Upper lobe of right lung (tissue), 1 donor: Measurements from ENCODE around the gene PPP6R2. TPM values are rescaled to one million over a fixed set of nuclear protein-coding genes. Genes with fewer than 3 reads are reported as not detected.

Experiments
- ATAC-seq: fragments of 200-7000 bp; cut with Tn5 transposase; one replicate; pipeline ENCODE4 v1.9.1; 2020; ENCODE audit warnings: mild to moderate bottlenecking, moderate library complexity
- DNase-seq: peaks from one replicate; pipeline ENCODE4 v3.0.0-alpha.2; 2020
- H3K27ac ChIP-seq: fragments of 200-600 bp; one replicate; pipeline ENCODE4 v1.8.0; 2022
- H3K27me3 ChIP-seq: fragments of 200-600 bp; one replicate; pipeline ENCODE4 v1.8.0; 2022; ENCODE audit warnings: mild to moderate bottlenecking
- H3K36me3 ChIP-seq: fragments of 200-600 bp; one replicate; pipeline ENCODE4 v1.8.0; 2022
- H3K4me1 ChIP-seq: fragments of 200-600 bp; one replicate; pipeline ENCODE4 v1.8.0; 2022
- H3K4me3 ChIP-seq: fragments of 200-600 bp; one replicate; pipeline ENCODE4 v1.8.0; 2022; ENCODE audit warnings: mild to moderate bottlenecking
- H3K9me3 ChIP-seq: fragments of 200-600 bp; one replicate; pipeline ENCODE4 v1.8.0; 2022
- intact Hi-C: fragments of 100-400 bp; cut with DNase I; formaldehyde crosslinking; loops from one replicate; pipeline ENCODE4 v1.11.0; 2022
- total RNA-seq: library from RNA; stranded (reverse); fragmentation: NEBNext Ultra II Directional; extraction: Animal tissue kit (Norgen Biotek cat#: 25700); gene quantifications from one replicate; pipeline ENCODE4 v1.2.1, GENCODE V29; 2021
- TF ChIP-seq, protein P1 (sequence below): fragments of 200-600 bp; IDR thresholded peaks from one replicate; pipeline ENCODE4 v1.8.0; 2022; ENCODE audit warnings: antibody characterized with exemption
- donor health status: DM: no; HTN: yes; CAD: no; lungs with severe emphysema.

The PPP6R2 gene
- total RNA-seq, 1 donor from 2014 or later = 54.0 TPM

GRCh38 chr22:50300620-50301257, 42.4 kb upstream of the PPP6R2 start:
- TF ChIP-seq, protein P1, sequence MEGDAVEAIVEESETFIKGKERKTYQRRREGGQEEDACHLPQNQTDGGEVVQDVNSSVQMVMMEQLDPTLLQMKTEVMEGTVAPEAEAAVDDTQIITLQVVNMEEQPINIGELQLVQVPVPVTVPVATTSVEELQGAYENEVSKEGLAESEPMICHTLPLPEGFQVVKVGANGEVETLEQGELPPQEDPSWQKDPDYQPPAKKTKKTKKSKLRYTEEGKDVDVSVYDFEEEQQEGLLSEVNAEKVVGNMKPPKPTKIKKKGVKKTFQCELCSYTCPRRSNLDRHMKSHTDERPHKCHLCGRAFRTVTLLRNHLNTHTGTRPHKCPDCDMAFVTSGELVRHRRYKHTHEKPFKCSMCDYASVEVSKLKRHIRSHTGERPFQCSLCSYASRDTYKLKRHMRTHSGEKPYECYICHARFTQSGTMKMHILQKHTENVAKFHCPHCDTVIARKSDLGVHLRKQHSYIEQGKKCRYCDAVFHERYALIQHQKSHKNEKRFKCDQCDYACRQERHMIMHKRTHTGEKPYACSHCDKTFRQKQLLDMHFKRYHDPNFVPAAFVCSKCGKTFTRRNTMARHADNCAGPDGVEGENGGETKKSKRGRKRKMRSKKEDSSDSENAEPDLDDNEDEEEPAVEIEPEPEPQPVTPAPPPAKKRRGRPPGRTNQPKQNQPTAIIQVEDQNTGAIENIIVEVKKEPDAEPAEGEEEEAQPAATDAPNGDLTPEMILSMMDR = no peak
- no peak for DNase-seq
- H3K4me1 ChIP-seq = peaks cover 91% of the 10 kb centered on the region
- peak overlapping the region; percentile 44 for H3K4me3 ChIP-seq
- intact Hi-C loops = no loop called here
- ATAC-seq = no peak
- H3K27ac ChIP-seq = peak overlapping the region; percentile 63
- H3K9me3 ChIP-seq = no peaks in the 10 kb centered on the region
- H3K36me3 ChIP-seq = no peaks in the 10 kb centered on the region
- no peaks in the 10 kb centered on the region for H3K27me3 ChIP-seq

DNA sequence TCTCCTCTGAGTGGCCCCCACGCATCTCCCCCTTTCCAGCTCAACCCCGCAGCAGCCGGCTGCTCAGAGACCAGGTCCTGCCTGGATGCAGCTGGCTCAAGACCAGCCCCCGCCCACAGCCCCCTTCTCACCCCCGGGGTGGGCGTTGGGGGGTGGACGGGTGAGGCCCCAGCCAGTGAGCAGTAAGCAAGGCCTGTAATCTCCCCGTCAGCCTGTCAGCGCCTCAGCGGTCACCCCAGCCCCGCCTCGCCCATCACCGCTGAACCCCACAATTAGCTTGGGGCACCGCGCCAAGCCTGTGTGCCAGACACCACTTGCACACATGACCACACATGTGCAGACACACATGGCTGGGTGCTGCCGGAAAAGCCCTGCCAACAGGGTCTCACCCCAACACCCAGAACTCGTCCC, 41.5 kb upstream of the PPP6R2 start:
- Histone ChIP-seq H3K27me3 (no peaks in the 10 kb centered on the region), H3K27ac (peak overlapping the region; percentile 78), H3K4me1 (peaks cover 88% of the 10 kb centered on the region), H3K9me3 (no peaks in the 10 kb centered on the region), H3K36me3 (no peaks in the 10 kb centered on the region), H3K4me3 (peak overlapping the region; percentile 21)
- TF ChIP-seq, protein P1 = no peak
- ATAC-seq = no peak
- intact Hi-C loops = no loop called here
- DNase-seq = no peak

- Histone ChIP-seq H3K9me3 (no peaks in the 10 kb centered on the region), H3K36me3 (no peaks in the 10 kb centered on the region), H3K27me3 (no peaks in the 10 kb centered on the region), H3K4me3 (peak overlapping the region; percentile 21), H3K27ac (peak overlapping the region; percentile 78), H3K4me1 (peaks cover 83% of the 10 kb centered on the region)
- TF ChIP-seq, protein P1 = no peak
- DNase-seq (peak; percentile 85), ATAC-seq (peak; percentile 19)
- intact Hi-C loops = no loop called here
Observed at GRCh38 chr22:50302041-50302541, 41.0 kb upstream of the PPP6R2 start.

- H3K9me3 ChIP-seq = no peaks in the 10 kb centered on the region
- no peaks in the 10 kb centered on the region for H3K27me3 ChIP-seq
- ATAC-seq (no peak), DNase-seq (no peak)
- TF ChIP-seq, protein P1 = no peak
- H3K27ac ChIP-seq = peak overlapping the region; percentile 78
- no peaks in the 10 kb centered on the region for H3K36me3 ChIP-seq
- intact Hi-C loops = no loop called here
- H3K4me3 ChIP-seq = peak overlapping the region; percentile 21
- peaks cover 78% of the 10 kb centered on the region for H3K4me1 ChIP-seq
Observed at GRCh38 chr22:50302564-50302963, 40.6 kb upstream of the PPP6R2 start.

DNA sequence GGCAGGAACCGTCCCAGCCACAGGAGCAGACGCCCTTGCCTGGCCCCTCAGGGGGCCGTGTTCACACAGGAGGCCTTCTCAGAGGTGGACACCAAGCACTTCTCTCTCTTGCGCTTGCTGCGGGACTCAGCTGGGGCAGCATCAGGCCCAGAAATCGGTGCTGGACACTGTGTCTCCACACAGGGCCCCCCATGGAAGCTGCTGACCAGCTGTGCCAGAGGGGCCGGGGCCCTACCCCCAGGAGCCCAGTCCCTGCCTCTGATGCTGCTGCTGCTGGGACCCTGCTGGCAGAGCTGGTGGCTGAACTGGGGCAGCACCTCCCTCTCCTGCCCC, 39.6 kb upstream of the PPP6R2 start:
- H3K27me3 ChIP-seq = no peaks in the 10 kb centered on the region
- no peak for ATAC-seq
- TF ChIP-seq, protein P1 = no peak
- peaks cover 76% of the 10 kb centered on the region for H3K4me1 ChIP-seq
- no peaks in the 10 kb centered on the region for H3K9me3 ChIP-seq
- intact Hi-C loops = no loop called here
- peak overlapping the region; percentile 95 for H3K27ac ChIP-seq
- no peak for DNase-seq
- no peaks in the 10 kb centered on the region for H3K36me3 ChIP-seq
- H3K4me3 ChIP-seq = peak overlapping the region; percentile 85
